PC-3 (cell line): ENCODE data around the gene NTN4.

Experiments
- CTCF ChIP-seq: fragments of 300-600 bp; sonication (generic); conservative IDR thresholded peaks from 2 replicates; pipeline ENCODE4 v1.5.1; 2017; ENCODE audit warnings: antibody characterized with exemption, low read depth, mild to moderate bottlenecking, low read length
- EZH2 ChIP-seq: fragments of 300-600 bp; sonication (generic); IDR thresholded peaks from one replicate; pipeline ENCODE4 v1.6.1; 2017; ENCODE audit warnings: antibody characterized with exemption, mild to moderate bottlenecking, low read length; ENCODE audit not compliant: unreplicated experiment

- TF ChIP-seq CTCF (no peak), EZH2 (no peak)
These were observed 132.2 kb downstream of the NTN4 start for GRCh38 chr12:95658386-95658785.
